RWPE1 (cell line): ENCODE results near the gene TWIST1.

Experiments
- CTCF ChIA-PET: fragments of 350-600 bp; sonication (Branson Sonifier 250); formaldehyde crosslinking; extraction: SDS; loops from one replicate; lab custom pipeline; 2021; lab: Yijun Ruan, JAX
- POLR2A ChIA-PET: fragments of 400-600 bp; formaldehyde crosslinking; extraction: SDS; loops from one replicate; lab custom pipeline; 2020; ENCODE audit warnings: antibody characterized with exemption; ENCODE audit not compliant: low non-redundant PET; lab: Yijun Ruan, JAX
- DNase-seq: peaks from one replicate; pipeline ENCODE4 v3.0.0; 2012; ENCODE audit warnings: low spot score
- H3K27ac ChIP-seq: fragments of 450-650 bp; 2 replicates; pipeline ENCODE4 v1.5.1; 2017
- CTCF ChIP-seq: fragments of 450-650 bp; conservative IDR thresholded peaks from 2 replicates; pipeline ENCODE4 v1.5.1; 2017; ENCODE audit warnings: low read depth, mild to moderate bottlenecking

The TWIST1 gene

GRCh38 chr7:19069842-19070241, 47.6 kb downstream of the TWIST1 start:
- no peak for DNase-seq
- ChIA-PET POLR2A (no interaction called here), CTCF (interaction anchor here (0.7 to 0.8 kb wide), 2 partner anchors 18 to 29 kb away, joined by 3 to 4 read pairs; no protein-coding TSS in a partner anchor)
- no peak for TF ChIP-seq CTCF
- H3K27ac ChIP-seq: no peak overlapping the region

- ChIA-PET POLR2A (no interaction called here), CTCF (no interaction called here)
- no peak for DNase-seq
- no peak overlapping the region for H3K27ac ChIP-seq
- no peak for TF ChIP-seq CTCF
Measured at GRCh38 chr7:19066170-19066569, 51.3 kb downstream of the TWIST1 start.
